Measurements from ENCODE around the gene KIAA1210.
"Not testable (repeated sequence)": the region's sequence is repeated elsewhere in the genome, so short reads cannot be mapped to it uniquely, and the experiment has no call there.

Gene KIAA1210

DNA sequence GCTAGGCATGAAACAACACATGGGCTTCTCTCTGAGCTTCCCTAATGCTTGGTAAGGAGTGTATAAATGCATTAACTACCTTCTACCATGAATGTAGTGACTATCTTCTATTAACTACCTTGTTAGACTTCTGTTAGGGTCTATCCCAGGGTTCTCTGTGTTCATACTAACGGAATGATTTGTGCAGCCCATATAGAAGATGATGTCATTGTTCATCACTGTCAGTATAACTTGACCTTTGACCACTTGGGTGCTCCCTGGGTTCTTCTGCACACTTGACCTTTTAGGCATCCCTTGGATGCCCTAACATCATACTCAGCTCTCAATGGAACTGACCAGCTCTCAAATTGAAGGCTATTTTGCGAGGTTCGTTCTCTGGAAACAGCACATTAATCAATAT, 85.6 kb downstream of the KIAA1210 start:
- no peak for DNase-seq (ENCODE audit: extremely low spot score, insufficient read length, low read depth)
- no peak for FAIRE-seq

- DNase-seq (ENCODE audit: extremely low spot score, insufficient read length, low read depth) (no peak), FAIRE-seq (no peak)
Measured at GRCh38 chrX:119041175-119041574, 86.4 kb downstream of the KIAA1210 start.

DNA sequence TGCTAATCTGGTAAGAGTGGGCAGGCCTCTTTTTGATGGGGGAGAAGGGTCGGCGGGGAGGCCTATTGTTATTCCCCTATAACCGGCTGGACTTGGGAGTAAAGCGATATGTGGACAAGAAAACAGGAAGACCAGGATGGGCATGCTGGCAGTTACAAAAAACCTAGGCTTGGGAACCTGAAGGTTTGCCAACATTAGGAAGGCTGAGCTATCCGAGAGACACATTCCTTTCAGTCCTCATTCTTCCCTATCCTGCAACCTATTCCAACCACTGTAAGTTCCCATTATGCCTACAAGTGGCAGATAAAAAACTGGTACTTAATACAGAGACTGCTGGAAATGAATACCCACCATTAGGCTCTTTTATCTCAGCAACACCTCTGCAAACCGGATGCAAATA, 87.2 kb downstream of the KIAA1210 start:
- no peak for DNase-seq (ENCODE audit: extremely low spot score, insufficient read length, low read depth)
- no peak for FAIRE-seq

DNA sequence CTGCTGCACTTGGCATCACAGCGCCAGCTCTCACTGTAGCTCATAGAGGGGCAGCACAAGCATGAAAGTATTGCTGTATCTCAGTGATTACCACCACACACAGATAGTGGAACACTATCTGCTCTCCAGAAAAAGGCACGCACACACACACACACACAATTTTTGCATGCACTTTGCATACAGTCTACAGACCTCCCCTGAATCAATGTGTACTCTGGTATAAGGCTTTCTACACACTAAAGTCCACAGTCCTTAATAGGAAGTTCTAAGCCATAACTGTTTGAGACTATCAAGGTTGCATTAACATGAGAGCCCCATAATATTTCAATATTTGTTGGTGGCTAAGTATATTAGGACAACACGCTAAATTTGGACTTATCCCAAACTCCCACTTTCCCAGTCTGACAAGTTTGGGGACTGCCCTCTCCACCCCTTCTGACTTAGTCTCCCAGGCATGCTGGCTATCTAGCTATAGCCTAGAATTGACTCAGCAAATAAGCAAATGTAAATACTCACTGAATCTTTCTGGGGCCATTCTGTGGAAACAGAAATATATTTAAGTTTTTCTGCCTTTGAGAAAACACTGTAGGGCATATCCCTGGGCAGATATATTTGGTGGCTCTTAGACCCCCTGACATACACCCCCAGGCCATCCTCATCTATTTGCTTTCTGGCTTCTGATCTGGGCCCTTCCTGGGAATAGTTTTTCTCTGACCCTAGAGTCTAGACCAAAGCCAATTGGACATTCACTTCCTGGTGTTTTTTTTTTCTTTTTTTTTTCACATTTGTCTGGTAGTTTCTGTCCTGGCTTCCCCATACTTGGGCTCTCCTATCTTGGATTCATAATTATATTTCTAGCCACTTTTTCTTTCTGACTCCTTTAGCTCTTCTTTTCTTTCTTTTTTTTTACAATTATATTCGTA, 91.2 kb downstream of the KIAA1210 start:
- DNase-seq (ENCODE audit: extremely low spot score, insufficient read length, low read depth) (no peak), FAIRE-seq (no peak)

- DNase-seq (ENCODE audit: extremely low spot score, insufficient read length, low read depth) = no peak
- FAIRE-seq = no peak
Measured at GRCh38 chrX:119030990-119031389, 96.6 kb downstream of the KIAA1210 start.

GRCh38 chrX:119029656-119030055, 98.0 kb downstream of the KIAA1210 start:
- FAIRE-seq = not testable (repeated sequence)

DNA sequence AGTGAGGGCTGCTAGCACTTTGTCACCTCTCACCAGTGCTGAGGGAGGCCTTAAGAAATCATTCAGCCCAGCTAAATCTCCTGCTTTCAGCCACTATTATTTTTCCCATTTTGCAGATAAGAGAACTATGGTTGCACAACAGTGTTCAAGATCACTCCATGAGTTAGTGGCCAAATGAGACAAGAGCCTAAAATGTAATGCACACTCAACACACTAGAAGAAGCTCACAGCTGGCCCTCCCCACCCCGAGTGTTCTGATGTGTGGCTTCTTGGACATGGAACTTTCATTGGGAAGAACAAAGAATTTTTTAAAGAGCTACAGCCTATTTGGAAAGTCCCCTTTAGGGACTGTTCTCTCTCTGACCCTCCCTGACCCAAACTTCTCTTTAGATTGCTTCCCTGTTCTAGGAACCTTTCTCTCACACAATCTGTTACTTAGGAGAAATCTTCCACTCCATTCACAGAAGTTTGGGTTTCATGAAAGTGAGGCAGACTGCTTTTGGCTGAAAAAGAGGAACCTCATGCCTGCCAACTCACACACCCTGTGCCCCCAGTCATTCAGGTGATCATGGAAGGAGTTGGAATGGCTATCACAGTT, 98.8 kb downstream of the KIAA1210 start:
- no peak for DNase-seq (ENCODE audit: extremely low spot score, insufficient read length, low read depth)
- no peak for FAIRE-seq

More at GRCh38 chrX:119029656-119030055, 98.0 kb downstream of the KIAA1210 start:
- DNase-seq (ENCODE audit: extremely low spot score, insufficient read length, low read depth) = not testable (repeated sequence)

Measured in GM18507 (cell line).